ENCODE data around the gene WARS2.

Gene WARS2

GRCh38 chr1:119034359-119034758 is 106.1 kb downstream of the WARS2 start:
- DNase-seq (ENCODE audit: extremely low read depth in 1 of 2, low read depth in 1 of 2), result no peak

GRCh38 chr1:119032986-119033385 is 107.5 kb downstream of the WARS2 start:
- no peak for DNase-seq (ENCODE audit: extremely low read depth in 1 of 2, low read depth in 1 of 2)

- DNase-seq (ENCODE audit: extremely low read depth in 1 of 2, low read depth in 1 of 2), result no peak
Measured at GRCh38 chr1:119027759-119028158, 112.7 kb downstream of the WARS2 start.

GRCh38 chr1:119026956-119027355 is 113.5 kb downstream of the WARS2 start:
- no peak for DNase-seq (ENCODE audit: extremely low read depth in 1 of 2, low read depth in 1 of 2)

- DNase-seq (ENCODE audit: extremely low read depth in 1 of 2, low read depth in 1 of 2), result no peak
Measured at GRCh38 chr1:119015547-119015946, 124.9 kb downstream of the WARS2 start.

- DNase-seq (ENCODE audit: extremely low read depth in 1 of 2, low read depth in 1 of 2), result no peak
Measured at GRCh38 chr1:119012383-119012782, 128.1 kb downstream of the WARS2 start.

- DNase-seq (ENCODE audit: extremely low read depth in 1 of 2, low read depth in 1 of 2), result no peak
Measured at GRCh38 chr1:119011706-119012105, 128.7 kb downstream of the WARS2 start.

- DNase-seq (ENCODE audit: extremely low read depth in 1 of 2, low read depth in 1 of 2), result no peak
Measured at GRCh38 chr1:119011116-119011515, 129.3 kb downstream of the WARS2 start.

- no peak for DNase-seq (ENCODE audit: extremely low read depth in 1 of 2, low read depth in 1 of 2)
Measured at GRCh38 chr1:119010201-119010600, 130.3 kb downstream of the WARS2 start.

- no peak for DNase-seq (ENCODE audit: extremely low read depth in 1 of 2, low read depth in 1 of 2)
Measured at GRCh38 chr1:119009312-119009655, 131.2 kb downstream of the WARS2 start.

GRCh38 chr1:119008483-119009311 is 131.8 kb downstream of the WARS2 start:
- DNase-seq (ENCODE audit: extremely low read depth in 1 of 2, low read depth in 1 of 2), result no peak

- no peak for DNase-seq (ENCODE audit: extremely low read depth in 1 of 2, low read depth in 1 of 2)
Measured at GRCh38 chr1:119007670-119008482, 132.6 kb downstream of the WARS2 start.

GRCh38 chr1:119007339-119007669 is 133.1 kb downstream of the WARS2 start:
- no peak for DNase-seq (ENCODE audit: extremely low read depth in 1 of 2, low read depth in 1 of 2)

- DNase-seq (ENCODE audit: extremely low read depth in 1 of 2, low read depth in 1 of 2), result no peak
Measured at GRCh38 chr1:119006406-119007279, 133.8 kb downstream of the WARS2 start.

- no peak for DNase-seq (ENCODE audit: extremely low read depth in 1 of 2, low read depth in 1 of 2)
Measured at GRCh38 chr1:119005724-119006405, 134.6 kb downstream of the WARS2 start.

GRCh38 chr1:119004781-119005180 is 135.7 kb downstream of the WARS2 start:
- DNase-seq (ENCODE audit: extremely low read depth in 1 of 2, low read depth in 1 of 2), result no peak

- no peak for DNase-seq (ENCODE audit: extremely low read depth in 1 of 2, low read depth in 1 of 2)
Measured at GRCh38 chr1:119004129-119004527, 136.3 kb downstream of the WARS2 start.

- DNase-seq (ENCODE audit: extremely low read depth in 1 of 2, low read depth in 1 of 2), result no peak
Measured at GRCh38 chr1:119003413-119004128, 136.9 kb downstream of the WARS2 start.

- DNase-seq (ENCODE audit: extremely low read depth in 1 of 2, low read depth in 1 of 2), result no peak
Measured at GRCh38 chr1:119002028-119002686, 138.3 kb downstream of the WARS2 start.
